NCI-H1436 treated with DMSO at 0.1 percent for 48 hours (cell line): ENCODE data around the gene TMEM82.

Experiments used
- DNase-seq: peaks from one replicate; lab custom pipeline; 2025; lab: John Stamatoyannopoulos, UW

Gene TMEM82

DNA sequence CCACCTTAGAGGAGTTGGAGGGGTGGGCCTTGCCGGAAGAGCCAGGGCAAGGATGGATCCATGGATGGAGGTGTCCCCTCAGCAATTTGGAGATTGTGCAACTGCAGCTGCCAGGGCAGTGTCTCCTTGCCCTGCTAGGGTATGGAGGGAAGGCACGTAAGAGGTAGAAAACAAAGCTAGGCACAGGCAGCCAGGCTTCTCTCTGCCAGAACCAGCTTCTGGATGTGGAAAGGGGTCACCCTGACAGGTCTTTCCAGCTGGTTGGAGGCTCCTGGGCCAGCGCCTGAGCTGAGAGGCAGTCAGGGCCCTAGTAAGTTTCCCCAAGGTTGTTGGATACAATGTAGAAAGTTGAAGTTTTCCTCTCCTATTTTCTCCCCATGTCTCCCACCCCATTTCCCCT lies 21.4 kb upstream of the TMEM82 start:
- DNase-seq: no peak

GRCh38 chr1:15722411-15722810 lies 19.9 kb upstream of the TMEM82 start:
- DNase-seq: no peak

GRCh38 chr1:15722836-15723532 lies 19.3 kb upstream of the TMEM82 start:
- DNase-seq: no peak

GRCh38 chr1:15723631-15724246 lies 18.6 kb upstream of the TMEM82 start:
- DNase-seq: no peak

- DNase-seq: no peak
Observed at GRCh38 chr1:15724949-15725880, 17.1 kb upstream of the TMEM82 start.

DNA sequence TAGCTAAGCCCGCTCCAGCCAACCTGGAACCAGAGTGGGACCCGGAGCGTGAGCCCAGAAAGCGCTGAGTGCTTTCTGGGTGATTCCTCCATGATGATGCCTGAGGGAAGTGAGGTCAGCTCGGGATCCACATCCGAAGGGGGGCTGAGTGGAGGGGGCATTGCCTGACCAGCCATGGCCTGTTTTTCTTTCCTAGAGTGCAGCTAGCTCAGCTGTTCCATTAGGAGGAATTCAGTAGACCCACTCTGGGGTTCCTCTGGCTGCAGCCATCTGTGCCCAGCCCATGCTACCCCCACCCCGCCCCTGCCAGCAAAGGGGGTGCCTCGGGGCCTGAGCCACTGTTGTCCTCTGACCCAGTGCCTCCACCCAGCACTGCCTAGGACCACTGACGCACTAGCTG lies 15.8 kb upstream of the TMEM82 start:
- DNase-seq: no peak

DNA sequence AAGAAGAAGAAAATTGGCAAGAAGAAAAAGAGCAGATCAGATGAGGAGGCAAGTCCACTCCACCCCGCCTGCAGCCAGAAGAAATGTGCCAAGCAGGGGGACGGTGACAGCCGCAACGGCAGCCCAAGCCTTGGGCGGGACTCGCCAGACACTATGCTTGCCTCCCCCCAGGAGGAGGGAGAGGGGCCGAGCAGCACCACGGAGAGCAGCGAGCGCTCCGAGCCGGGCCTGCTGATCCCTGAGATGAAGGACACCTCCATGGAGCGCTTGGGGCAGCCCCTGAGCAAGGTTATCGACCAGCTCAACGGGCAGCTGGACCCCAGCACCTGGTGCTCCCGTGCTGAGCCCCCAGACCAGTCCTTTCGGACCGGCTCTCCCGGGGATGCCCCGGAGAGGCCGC lies 15.3 kb upstream of the TMEM82 start:
- DNase-seq: no peak

DNA sequence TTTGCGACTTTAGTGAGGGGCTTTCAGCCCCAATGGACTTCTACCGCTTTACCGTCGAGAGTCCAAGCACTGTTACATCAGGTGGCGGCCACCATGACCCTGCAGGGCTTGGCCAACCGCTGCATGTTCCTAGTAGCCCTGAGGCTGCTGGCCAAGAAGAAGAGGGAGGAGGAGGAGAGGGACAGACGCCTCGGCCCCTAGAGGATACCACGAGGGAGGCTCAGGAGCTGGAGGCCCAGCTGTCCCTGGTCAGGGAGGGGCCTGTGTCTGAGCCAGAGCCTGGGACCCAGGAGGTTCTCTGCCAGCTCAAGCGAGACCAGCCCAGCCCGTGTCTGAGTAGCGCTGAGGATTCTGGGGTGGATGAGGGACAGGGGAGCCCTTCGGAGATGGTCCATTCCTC lies 14.9 kb upstream of the TMEM82 start:
- DNase-seq: no peak

DNA sequence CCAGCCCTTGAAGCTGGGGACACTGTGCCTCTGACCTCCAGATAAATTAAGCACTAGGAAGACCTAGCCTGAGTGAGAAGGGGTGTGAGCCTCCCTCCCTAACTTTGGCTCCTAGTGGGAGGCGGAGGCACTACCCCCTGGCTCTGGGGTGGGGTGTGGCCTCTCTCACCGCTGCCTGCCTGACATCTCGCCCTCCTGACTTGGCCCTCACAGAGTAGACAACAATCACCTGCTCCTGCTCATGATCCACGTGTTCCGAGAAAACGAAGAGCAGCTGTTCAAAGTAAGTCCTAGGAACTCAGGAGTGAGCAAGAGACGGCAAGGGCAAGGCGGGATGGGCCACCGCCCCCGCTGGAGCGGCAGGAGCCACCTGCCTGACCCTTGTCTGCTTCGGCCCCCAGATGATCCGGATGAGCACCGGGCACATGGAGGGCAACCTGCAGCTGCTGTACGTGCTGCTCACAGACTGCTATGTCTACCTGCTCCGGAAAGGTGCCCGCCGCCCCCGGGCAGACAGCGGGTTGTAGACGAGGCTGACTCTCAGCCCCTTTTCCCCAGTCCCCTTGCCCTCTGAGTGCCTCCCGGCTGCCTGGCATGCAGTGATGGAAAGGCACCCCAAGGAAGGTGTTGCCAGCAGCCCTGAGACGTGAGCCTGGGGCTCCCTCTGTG lies 14.3 kb upstream of the TMEM82 start:
- no peak for DNase-seq

GRCh38 chr1:15728937-15729657 lies 13.2 kb upstream of the TMEM82 start:
- no peak for DNase-seq

DNA sequence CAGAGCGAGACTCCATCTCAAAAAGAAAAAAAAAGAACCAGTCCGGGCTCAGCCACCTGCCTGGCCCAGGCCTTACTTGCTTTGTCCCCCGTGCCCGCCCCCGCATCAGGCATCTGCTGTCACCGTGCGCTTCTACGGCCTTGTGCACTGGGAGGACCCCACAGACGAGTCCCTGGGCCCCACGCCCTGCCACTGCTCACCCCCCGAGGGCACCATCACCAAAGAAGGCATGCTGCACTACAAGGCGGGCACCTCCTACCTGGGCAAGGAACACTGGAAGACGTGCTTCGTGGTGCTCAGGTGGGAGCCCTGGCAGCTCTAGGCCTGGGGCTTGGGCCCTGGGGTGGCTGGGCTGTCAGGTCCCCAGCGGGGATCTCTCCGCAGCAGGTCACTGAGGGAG lies 11.9 kb upstream of the TMEM82 start:
- no peak for DNase-seq

DNA sequence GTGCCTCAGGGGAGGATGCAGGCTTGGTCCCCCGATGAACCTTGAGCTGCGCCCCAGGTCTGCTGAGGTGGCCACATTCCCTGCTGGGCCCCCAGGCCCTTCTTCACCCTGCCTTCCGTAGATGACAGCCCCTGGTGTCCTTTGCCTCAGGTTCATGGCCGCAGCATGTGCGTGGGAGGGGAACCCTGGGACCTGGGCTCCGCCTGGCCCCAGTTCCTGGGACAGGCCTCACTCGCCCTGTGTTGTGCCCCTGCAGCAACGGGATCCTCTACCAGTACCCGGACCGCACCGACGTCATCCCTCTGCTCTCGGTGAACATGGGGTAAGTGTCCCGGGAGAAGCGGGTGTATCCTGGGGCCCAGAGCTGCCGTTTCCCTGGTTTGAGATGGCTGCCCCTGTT lies 11.4 kb upstream of the TMEM82 start:
- no peak for DNase-seq

GRCh38 chr1:15731735-15732685 lies 10.3 kb upstream of the TMEM82 start:
- DNase-seq: no peak

GRCh38 chr1:15732686-15733081 lies 9.6 kb upstream of the TMEM82 start:
- DNase-seq: no peak

- no peak for DNase-seq
Observed at GRCh38 chr1:15733218-15733725, 9.0 kb upstream of the TMEM82 start.

- no peak for DNase-seq
Observed at GRCh38 chr1:15733726-15734226, 8.5 kb upstream of the TMEM82 start.

GRCh38 chr1:15734296-15734695 lies 8.0 kb upstream of the TMEM82 start:
- DNase-seq: no peak

DNA sequence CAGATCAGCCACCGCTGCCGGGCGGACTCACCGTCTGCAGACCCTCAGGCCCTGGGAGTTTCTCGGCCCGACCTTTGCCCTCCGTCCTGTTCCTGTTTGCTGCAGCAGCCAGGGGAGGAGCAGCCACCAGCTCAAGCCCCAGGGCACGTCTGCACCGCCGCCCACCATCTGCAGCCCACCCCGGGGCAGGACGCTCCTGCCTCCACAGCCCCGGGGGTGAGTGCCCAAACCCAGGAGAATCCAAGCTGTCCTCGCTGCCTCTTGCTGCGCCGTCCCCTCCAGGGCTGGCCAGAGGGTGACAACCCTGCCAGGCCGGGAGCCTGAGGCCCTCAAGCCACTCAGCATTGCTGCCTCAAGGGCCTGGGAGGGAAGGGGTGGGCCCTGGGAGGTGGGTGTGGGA lies 7.4 kb upstream of the TMEM82 start:
- DNase-seq: no peak

DNA sequence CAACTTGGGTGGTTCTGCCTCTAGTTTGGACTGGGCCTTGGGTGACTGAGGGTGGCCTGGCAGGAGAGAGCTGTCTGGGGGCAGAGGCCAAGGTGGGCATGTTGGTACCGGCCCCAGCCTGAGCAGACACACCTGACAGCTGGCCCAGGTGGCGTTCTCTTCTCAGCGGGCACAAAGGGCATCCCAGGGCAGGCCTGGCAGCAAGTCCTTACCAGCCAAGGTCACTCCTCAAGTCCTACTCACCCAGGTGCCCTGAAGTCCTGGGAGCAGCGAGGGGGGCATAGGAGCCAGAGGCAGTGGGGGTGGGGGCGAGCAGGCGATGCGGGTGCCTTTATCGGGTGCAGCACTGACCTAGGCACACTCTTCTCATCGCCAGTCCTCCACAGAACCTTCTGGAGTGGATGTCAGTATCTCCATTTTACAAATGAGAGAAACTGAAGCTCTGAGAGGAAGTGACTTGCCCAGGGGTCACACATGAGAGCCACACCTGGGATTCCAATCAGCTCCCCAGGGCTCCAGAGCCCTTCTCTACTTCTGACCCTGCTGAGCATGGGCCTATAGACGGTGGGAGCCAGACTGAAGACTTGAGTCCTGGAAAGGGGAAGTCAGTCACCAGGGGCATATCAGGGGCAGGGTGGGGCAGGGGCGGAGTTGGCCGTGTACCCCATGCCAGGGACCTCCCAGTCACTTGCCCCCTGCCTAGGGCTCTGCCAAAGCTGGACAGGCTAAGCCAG lies 6.8 kb upstream of the TMEM82 start:
- no peak for DNase-seq
